Measurements from ENCODE around the gene PLCL1.

PLCL1 gene

DNA sequence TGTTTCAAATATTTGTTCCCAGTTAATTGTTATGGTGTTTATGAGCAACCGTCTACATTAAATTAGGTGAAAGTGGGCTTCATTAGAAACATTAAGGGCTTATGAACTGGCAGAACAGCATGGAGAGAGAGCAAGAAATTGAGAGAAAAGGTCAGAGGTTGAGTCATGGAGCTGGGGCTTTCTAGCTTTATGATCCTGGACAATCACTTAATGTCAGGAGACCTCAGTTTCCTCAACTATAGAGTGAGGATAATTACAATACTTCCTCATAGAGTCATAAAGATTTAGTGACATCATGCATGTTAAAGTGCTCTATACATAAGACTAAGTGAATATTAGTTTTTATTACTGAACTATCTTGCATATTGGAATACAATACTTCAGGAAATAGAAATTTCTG lies 83.9 kb downstream of the PLCL1 start:
- DNase-seq (ENCODE audit: low read depth in 2 of 2), result no peak

DNA sequence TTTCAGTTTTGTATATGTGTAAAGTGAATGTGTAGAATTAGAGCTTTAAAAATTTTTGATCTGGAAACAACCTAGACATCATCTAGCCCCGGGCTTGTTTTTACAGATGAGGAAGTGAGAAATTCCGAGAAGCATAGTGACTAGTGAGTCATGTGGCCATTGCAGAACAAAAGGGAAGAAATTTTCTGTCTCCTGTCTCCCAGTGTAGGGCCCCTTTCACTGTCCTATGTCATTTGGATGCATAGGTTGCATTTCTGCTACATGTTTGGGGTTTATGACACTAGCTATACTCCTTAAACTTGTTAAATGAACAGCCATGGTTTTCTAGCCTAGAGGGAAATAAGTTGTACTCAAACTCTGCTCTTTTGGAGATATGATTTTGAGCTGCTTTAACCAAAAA lies 84.6 kb downstream of the PLCL1 start:
- DNase-seq (ENCODE audit: low read depth in 2 of 2), result peak; percentile 24 to 27

DNA sequence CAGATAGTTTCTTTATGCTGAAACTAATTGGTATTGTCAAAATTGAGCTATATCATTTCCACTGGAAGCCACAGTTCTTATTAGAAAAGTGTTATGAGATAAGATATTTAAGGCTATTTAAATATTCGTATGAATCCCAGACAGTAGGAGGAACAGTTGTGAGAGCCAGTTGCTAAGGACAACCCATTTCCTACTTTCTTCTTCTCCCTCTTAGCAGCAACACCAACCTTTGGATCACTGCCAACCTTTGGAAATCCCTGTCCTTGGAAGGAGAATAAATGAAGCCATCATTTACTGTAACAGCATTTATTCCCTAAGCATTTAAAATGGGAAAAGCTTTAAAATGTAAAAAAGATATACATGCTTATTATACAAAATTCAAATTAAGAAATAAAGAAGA lies 85.8 kb downstream of the PLCL1 start:
- no peak for DNase-seq (ENCODE audit: low read depth in 2 of 2)

DNA sequence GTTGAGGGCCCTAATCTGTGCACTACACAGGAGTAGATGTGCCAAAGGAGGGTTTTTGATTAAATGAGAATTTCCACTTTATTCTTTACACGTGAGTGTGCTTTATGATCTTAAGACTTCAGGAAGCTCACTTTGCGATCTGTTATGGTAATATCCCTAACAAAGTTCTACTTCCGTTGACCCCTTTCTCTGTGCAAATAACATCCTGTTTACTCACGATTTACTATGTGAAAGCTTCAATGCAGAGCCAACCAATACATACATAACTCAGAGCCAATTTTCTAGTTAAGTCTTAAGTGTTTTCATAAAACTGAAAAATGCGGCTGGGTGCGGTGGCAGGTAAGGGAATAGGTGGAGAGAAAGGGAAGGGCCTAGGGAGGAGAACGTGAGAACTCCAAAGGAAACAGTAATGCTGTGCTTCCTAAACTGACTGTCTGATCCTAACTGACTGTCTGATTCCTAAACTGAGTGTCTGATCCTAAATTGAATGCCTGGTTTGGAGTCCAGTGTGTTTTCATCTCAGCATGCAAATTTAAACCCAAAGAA lies 87.6 kb downstream of the PLCL1 start:
- no peak for DNase-seq (ENCODE audit: low read depth in 2 of 2)

DNA sequence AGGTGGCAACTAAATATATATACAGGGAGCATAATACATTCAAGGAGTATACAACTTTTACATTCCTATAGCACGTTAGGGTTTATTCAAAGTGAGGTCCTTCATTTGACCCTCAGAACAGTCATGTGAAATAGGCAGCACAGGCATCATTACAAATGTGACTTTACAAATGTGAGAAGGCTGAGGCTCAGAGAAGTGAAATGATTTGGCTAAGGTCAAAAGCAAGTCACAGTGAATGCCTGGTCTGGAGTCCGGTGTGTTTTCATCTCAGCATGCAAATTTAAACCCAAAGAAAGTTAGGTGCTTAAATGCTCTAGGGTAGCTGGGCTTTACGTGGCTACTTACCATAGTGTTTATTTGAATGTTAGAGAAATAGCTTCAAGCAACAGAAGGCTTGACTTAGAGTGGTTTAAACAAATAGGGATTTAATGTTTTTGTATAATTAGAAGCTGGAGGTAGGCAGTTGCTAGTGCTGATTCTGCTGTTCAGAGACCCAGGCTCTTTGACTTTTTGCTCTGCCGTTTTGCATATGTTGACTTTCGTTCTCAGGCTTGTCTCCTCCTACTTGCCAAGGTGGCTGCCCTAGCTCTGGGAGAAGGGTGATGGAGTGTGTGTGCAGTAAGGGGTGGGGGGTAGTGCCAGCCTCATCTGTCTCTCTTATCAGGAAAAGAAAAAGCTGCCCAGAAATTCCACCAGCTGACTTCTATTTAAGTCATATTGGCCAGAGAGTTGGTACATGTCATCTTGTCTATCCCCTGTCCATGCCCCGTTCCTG lies 89.2 kb downstream of the PLCL1 start:
- DNase-seq (ENCODE audit: low read depth in 2 of 2), result no peak

DNA sequence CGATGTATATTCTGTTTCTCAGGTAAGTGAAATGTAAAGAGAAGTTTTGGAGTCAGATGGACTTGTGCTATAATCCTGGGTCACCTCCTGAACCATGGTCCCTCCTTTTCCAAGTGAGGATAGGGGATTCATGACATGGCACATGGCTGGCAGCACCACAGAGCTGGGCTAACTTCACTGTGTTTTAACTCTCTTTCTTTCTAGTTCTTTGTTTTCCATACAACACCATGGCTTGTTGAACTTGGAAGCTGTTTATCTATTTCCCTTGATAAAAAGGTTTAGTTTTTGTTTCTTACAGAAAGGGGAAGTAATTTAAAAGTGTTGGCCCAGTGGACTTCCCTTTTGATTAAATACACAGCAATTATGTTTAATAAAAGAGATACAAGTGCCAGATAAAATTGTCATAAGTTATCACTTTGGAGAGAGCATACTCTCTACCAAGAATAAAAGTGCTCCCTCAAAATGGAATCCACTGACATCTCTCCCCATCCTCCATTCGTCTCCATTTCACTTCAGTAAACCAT lies 90.4 kb downstream of the PLCL1 start:
- no peak for DNase-seq (ENCODE audit: low read depth in 2 of 2)

- no peak for DNase-seq (ENCODE audit: low read depth in 2 of 2)
Observed at GRCh38 chr2:197897960-197898678, 93.7 kb downstream of the PLCL1 start.

DNA sequence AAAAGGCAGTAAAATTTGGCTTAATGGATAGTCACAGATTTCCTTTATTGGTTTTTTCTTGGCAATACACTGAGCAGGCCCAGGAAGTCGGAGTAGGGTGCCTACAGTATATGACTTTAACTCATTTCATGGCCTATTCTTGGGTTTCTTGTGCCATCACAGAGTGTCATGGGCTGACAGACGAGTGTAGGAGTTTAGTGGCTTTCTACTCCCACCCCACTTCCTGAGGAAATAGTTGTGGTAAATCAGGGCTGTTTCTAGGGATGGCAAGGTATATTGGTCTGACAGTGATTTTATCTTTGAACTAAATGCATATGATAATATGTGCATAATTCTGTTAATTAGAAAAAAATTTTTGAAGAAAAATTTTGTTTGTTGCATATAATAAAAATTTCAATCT lies 100.1 kb downstream of the PLCL1 start:
- DNase-seq (ENCODE audit: low read depth in 2 of 2), result no peak

DNA sequence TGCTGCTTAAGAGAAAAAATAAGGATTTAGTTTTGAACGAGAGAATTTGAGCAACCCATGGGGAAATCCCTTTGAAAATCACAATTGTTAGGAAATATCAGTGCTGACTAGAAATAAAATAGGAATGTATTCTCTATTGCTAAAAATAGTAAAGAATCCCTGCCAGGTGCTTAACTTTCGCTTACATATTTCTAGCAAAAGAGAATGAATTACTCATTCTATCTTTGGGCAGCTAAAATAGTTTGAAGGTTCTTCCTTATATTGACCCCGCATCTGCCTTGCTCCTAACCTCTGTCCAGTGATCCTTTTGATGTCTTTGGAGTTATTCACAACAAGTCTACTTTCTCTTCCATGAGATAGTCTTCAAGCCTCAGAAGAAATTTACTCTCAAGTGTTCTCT lies 103.8 kb downstream of the PLCL1 start:
- DNase-seq (ENCODE audit: low read depth in 2 of 2), result no peak

DNA sequence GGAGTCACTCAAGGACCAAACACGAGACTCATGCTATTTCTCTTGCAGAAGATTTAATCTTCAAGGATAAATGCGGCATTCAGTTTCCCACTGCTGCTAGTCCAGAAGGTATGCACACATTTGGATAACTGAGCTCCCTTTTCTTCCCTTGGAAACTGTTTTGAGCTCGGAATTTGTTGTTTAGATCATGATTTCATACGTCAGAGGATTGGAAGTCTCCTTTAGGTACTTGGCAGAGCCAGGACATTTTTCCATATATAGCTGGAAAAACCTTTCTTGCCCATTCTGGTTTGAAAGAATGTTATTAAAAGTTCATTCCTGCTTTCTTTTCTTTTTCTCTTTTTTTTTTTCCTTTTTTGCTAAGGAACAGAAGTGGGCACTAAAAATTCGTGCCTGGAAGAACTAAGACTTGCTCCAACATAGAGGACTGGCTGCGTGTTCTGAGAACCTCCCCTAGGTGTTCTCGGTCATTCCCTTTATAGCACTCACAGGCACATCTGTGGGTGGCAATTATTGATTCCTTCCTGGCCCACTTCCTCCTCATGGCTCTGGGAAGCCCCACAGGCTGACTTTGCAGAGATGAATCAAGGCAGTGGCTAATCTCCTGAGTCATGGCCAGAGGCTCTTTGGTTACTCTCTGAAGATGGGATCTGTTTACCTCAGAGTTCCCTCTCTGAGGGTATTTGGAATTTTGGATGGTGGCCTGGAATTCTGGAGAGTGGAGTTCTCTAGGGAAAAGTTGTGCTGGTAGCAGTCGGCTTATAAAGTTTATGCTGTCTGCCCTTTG lies 104.8 kb downstream of the PLCL1 start:
- DNase-seq (ENCODE audit: low read depth in 2 of 2), result no peak

DNA sequence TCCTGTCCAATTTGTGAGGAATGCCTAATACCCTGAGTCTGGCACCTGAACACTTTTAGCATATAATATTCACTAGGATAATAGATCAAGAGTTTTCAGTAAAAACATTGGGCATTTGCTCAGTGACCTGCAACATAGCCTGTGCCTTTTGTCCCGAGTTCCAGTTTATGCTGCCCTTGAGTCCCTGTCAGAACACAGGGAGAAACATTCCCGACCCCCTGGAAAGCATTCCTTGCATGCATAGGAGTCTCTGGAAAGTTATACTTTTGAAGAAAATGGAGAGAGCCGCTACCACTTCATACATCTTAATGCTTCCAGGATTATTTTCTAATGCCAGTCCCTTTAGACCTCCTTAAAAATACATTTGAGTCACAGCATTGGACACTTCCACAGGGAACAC lies 107.3 kb downstream of the PLCL1 start:
- no peak for DNase-seq (ENCODE audit: low read depth in 2 of 2)

DNA sequence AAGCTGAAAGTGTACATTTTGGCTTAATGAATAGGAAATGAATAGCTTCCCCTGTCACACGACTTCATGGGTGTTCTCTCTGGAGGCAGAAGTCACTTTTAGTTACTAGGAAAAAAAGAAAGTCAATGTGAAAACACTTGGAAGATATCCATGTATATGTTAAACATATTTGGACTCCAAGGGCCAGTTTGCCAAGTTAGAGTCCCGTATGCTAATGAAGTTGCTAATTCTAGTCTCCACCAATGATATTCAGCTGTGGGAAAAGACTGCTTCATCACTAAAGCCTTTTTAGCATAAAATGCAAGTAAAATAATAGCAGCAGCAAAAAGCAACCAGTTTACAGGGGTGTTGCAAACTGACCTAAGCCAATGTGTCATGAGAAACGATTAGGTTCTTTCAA lies 108.7 kb downstream of the PLCL1 start:
- no peak for DNase-seq (ENCODE audit: low read depth in 2 of 2)

DNA sequence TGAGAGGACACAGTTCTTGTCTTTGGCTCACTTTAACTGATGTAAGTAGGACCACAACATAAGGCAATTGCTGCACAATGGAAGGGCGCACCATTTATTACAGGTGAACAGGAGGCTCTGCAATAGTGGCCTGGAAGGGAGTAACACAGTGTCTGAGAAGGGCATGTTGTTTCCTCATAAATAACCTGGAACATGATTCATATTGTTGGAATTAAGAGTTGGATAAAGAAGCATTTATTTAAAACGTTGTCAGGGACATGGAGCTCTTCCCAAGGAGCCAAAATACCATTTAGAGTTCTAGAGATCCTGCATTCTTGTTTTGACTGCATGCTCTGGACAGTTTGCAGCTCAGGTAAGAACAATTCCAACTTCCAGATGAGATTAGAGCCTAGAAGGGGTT lies 110.4 kb downstream of the PLCL1 start:
- DNase-seq (ENCODE audit: low read depth in 2 of 2), result no peak

DNA sequence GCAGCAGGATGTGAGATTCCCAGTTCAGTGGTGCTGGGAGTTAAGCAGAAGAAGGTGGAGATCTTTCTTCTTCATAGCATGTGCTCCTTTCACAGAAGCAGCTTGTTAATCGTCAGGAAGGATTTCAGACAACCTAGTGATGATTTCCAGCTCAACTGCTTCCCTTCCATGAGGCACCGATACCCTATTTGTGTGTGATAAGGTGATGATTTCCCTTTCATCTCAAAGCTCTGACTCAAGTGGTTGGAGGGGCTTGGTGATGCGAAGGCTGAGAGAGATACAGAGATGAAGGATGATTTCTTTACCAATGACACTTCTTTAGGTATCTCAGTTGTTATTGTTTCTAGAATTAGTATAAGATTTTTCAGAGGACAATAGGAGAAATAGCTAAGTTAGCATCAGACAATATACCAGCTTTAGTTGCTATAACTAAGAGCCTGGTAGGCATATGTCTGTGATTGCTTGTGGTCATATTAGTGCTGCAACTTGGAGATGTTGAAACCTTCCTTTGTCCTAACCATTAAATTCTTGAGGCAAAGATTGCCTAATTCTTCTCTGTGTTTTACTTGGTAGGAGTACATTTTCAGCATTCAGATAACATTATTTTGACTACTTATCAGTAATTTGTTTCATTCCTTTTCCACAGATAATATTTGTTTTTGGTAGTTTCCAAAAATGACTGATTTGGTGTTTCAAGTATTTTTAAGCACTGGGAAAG lies 111.3 kb downstream of the PLCL1 start:
- DNase-seq (ENCODE audit: low read depth in 2 of 2), result no peak

GRCh38 chr2:197919487-197919886 lies 115.1 kb downstream of the PLCL1 start:
- no peak for DNase-seq (ENCODE audit: low read depth in 2 of 2)

DNA sequence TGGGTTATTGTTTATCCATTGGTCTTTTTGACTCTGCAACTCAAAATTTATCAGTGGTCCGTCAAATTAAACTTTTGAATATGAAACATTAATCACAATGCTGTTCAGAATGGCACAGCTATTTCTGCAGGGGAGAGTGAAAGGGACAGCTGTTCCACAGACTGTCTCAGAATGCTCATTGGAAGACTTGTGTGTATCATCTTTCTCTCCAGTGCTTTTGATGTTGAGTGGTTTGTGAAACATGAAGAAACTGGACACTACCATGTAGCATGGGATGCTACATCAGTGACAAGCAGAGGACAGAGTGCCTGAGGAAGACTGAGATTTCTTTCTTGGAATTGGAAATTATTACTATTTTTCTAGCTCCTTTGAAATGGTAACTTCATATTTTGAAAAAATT lies 115.7 kb downstream of the PLCL1 start:
- DNase-seq (ENCODE audit: low read depth in 2 of 2), result no peak

- no peak for DNase-seq (ENCODE audit: low read depth in 2 of 2)
Observed at GRCh38 chr2:197920592-197921201, 116.3 kb downstream of the PLCL1 start.

- no peak for DNase-seq (ENCODE audit: low read depth in 2 of 2)
Observed at GRCh38 chr2:197924483-197924882, 120.1 kb downstream of the PLCL1 start.

DNA sequence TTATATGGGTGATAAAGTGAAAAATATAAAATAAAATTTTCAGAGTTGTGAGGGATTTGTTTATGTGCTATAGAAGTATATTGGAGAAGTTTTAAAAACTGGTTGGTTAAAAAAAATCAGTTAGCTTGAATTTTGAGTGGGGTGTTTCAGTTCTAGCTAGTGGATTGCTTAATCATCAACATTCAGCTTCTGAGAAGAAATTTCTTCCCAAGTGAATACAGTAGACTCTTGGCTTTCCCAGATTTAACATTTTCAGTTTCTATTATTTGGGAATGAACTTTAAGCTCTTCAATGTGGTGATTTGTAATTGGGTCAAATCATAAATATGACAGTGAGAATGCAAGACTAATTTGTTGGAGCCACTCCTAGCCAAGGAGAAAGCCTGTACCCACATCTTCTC lies 120.8 kb downstream of the PLCL1 start:
- no peak for DNase-seq (ENCODE audit: low read depth in 2 of 2)

DNA sequence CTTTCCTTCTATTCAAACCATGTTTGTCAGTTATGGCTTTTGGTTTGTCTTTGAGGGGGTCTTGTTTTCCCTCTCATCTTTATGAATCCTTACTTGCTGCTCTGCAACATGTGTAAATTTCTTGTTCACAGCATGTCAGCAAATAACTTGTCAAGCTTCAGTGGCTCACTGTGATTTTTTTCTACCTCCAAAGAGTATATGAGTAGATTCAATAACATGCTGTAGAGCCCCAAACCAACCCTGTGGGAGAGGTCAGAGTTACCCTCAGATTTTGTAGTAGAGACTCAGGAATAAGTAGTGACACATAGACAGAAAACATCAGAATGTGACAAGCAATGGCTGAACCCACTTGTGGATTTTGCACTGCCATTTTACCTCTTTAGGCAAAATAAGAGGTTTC lies 121.6 kb downstream of the PLCL1 start:
- no peak for DNase-seq (ENCODE audit: low read depth in 2 of 2)

GRCh38 chr2:197926673-197927072 lies 122.3 kb downstream of the PLCL1 start:
- no peak for DNase-seq (ENCODE audit: low read depth in 2 of 2)
